GM19025 (cell line): ENCODE results near the gene DDX10.

Experiments used
- ATAC-seq: cut with Tn5 transposase; IDR thresholded peaks from one replicate; pipeline ENCODE4 v1.9.1; 2021; ENCODE audit warnings: mild to moderate bottlenecking, low read depth, moderate library complexity; ENCODE audit not compliant: unreplicated experiment

Gene DDX10

GRCh38 chr11:108963118-108963517 is 298.2 kb downstream of the DDX10 start:
- ATAC-seq: no peak

GRCh38 chr11:108965306-108966001 is 300.6 kb downstream of the DDX10 start:
- no peak for ATAC-seq

GRCh38 chr11:108966206-108966605 is 301.3 kb downstream of the DDX10 start:
- no peak for ATAC-seq

GRCh38 chr11:108966978-108967377 is 302.1 kb downstream of the DDX10 start:
- no peak for ATAC-seq

GRCh38 chr11:108967571-108967970 is 302.7 kb downstream of the DDX10 start:
- ATAC-seq: no peak

DNA sequence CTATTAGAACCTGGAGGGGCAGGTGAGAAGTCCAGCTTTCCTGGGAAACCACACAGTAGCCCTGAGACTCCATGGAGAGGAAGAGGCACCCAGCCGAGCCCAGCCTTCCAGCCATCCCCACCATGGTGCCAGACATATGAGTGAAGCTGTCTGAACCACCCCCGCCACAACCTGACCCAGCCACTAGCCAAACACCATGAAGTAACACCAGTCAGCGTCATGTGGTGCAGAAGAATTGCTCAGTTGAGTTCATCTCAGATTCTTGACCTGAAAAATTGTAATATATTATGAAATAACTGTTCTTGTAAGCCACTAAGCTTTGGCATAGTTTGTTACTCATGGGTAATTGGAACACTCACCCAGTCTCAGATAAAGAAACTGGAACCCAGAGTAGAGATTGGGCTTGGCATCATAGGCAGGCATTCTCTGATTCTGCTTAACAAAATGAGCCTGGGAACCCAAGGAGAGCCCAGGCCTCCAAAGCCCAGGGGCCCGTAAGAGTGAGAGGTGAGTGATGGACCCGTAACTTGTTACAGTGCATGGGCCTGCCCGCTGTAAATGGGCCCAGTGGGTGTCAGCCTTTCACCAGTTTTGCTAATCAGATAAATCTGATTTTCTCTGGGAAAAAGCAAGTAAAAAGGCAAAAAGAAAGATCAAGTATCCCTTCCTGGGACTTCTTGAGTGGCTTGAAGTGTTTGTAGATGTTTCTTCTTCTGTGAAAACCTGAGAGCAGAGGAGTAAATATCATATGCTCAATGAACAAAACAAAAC is 305.5 kb downstream of the DDX10 start:
- no peak for ATAC-seq

DNA sequence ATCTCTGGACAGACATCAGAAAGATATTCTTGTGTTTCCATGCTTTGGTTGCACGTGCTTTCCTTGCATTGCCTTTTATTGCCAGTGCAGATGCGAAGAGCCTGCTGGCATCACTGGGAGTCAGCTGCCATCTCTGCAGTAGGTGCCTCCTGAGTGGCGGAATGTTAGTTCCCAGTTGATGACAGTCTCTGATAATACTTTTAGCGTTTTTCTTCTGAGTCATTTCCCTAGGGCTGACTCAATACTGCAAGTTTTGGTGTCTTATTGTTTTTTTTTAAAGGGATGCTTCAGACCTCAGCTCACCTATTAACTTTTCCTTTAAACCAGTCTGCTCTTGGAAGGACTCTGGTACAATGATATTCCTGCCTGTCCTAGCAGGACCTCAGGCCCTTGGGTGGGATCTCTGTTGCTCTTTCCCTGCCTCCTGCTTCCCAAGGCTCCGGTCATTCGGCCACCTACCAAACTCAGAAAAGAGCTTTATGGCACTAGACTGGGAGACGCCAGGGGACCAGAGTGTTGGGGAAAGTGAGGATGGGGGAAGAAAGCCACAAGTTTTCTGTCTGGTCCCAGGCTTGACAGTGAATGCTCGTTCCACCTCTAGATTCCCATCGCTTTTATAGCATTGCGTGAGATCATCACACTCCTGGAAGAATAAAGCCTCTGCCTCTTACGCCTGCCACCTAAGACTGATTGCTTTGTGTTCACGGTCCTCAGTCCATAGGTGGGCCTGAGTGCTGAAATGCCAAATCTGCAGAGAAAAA is 308.7 kb downstream of the DDX10 start:
- ATAC-seq: no peak

DNA sequence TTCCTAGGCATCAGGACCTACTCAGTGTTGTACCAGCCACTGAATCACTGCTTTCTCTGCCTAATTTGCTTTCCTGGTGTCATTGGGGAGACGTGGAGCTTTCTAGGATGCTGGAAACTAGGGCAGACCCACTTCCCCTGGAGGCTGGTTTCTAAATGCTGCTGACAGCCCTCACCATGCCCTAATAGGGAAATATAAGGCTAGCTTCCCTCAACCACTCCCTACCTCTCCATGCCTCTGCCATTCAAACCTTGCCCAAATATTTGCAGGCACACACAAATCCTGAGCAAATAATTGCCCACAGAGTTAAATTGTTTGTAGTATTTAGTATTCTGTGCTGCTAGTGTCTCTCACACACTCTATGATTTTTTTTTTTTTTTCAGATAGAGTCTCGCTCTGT is 310.2 kb downstream of the DDX10 start:
- no peak for ATAC-seq

DNA sequence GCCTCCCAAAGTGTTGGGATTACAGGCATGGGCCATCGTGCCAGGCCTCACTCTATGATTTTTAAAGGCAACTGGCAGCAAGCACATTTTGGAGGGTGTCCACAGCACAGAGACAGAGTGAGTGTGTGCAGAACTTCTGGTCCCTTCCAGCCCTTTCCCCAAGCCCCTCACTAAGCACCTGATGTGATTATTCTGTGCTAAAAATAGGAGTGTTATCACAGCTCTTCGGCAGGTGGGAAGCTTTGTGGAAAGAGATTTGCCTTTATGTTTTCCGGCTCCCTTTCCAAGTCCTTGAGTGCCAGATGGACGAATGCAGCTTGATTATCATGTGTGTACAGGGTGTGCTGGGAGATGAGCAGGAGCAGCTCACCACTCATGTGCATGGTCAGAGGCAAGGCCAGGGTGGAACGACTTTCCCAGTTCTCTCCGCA is 310.8 kb downstream of the DDX10 start:
- ATAC-seq: no peak

DNA sequence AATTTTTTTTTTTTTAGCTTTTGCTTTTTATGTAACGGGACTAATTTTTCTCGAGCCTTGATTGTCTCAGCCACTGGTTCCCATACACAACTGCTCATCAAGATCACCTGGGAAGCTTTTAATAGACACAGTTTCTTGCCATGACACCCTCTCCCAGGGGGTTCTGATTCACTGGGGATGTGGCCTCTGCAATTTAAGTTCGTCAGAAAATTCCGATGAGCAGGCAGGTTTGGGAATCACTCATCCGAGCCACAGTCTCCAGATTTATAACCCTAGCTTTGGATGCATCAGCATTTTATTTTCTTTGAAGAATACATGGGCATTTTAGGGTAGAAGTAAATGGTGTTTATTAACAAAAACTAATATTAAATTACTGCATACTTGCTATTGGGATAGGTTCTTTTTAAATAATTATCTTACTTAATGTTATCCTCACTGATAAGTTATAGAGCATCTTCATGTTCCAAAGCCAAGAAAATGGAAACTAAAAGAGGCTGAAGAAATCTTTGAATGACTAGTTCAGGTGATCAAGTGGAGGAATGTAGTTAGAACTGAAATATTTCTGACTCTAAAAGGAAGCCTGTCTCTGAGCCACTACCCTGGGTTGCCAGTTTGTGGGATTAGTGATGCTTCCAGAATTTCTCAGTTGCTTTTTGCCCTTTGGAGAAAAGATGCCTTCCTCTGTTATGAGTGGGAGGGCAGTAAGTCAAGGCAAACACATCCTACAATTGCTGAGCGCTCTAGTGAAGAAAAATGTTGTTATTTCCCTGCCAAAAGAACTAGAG is 319.0 kb downstream of the DDX10 start:
- ATAC-seq: no peak

DNA sequence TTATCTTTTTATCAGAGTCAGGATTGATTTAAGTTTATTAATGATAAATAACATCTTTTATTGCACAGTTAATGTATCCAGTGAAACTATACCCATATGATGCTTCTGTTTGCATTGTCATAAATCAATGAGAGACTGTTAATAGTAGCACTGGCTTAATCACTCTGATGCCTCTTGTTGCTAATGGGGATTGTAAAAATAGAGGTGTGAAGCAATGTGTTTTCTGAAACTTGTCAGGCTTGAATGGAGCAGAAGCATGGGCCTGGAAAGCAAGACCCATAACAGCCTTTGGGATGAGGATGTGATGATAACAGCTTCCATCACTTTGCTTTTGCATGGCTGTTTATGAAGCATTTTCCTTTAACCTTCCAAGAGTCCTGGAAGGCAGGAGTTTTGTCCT is 319.7 kb downstream of the DDX10 start:
- ATAC-seq: no peak

DNA sequence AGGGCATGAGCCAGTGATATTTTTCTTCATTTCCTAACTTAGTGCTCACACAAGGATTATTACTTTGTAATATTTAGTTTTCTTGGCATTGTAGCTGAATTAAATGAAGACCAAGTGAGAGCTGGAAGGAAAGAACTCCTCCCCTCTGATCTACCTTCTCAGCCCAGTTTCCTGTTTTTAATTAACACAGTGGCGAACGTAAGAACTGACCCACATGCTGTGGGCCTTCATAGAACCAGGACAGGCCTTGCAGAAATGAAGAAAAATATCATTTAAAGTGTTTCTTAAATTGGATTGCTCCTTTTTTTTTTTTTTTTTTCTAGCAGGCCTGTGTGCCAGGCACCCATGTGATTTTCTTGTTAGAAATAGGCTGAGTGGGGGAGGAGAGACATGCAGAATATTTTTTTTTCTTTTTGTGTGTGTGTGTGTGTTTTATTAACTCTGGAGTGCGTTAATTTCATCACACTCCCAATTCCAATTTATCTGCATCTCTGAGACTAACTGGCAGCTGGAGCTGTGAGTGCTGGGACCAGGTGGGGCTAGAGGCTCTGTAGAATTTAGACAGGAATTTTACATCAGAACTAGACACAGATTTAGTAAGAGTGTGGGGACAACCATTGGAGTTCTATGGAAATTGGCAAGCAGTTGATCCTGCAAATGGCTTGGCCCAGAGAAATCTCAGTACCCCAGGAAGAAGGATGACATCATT is 320.5 kb downstream of the DDX10 start:
- no peak for ATAC-seq

- no peak for ATAC-seq
Observed at GRCh38 chr11:108985945-108986279, 321.0 kb downstream of the DDX10 start.
